Activated CD4-positive, alpha-beta memory T cell treated with anti-CD3 and anti-CD28 coated beads for 36 hours (primary cell): ENCODE measurements around the gene AJAP1. TPM values are rescaled to one million over a fixed set of nuclear protein-coding genes. Genes with fewer than 3 reads are reported as not detected.
"Not testable (repeated sequence)": the region's sequence is repeated elsewhere in the genome, so short reads cannot be mapped to it uniquely, and the experiment has no call there.

ENCODE experiments used
- CTCF ChIA-PET: fragments of 350-600 bp; sonication (Branson Sonifier 250); formaldehyde crosslinking; loops from one replicate; lab custom pipeline; 2021; ENCODE audit warnings: antibody characterized with exemption, inconsistent platforms; lab: Charles Lee
- POLR2A ChIA-PET: fragments of 350-600 bp; sonication (Branson Sonifier 250); formaldehyde crosslinking; loops from one replicate; lab custom pipeline; 2021; ENCODE audit warnings: antibody characterized with exemption; lab: Charles Lee
- DNase-seq: peaks from one replicate; pipeline ENCODE4 v3.0.0-alpha.2; 2020
- H3K27ac Mint-ChIP-seq: one replicate; pipeline ENCODE4 v1.8.0; 2021; ENCODE audit warnings: mixed read lengths
- H3K27me3 Mint-ChIP-seq: one replicate; pipeline ENCODE4 v1.8.0; 2021; ENCODE audit warnings: mixed read lengths
- H3K36me3 Mint-ChIP-seq: one replicate; pipeline ENCODE4 v1.8.0; 2021; ENCODE audit warnings: mixed read lengths
- H3K4me1 Mint-ChIP-seq: one replicate; pipeline ENCODE4 v1.8.0; 2021; ENCODE audit warnings: low read depth, mixed read lengths
- H3K4me3 Mint-ChIP-seq: one replicate; pipeline ENCODE4 v1.8.0; 2021; ENCODE audit warnings: mild to moderate bottlenecking, mixed read lengths
- H3K9me3 Mint-ChIP-seq: one replicate; pipeline ENCODE4 v1.8.0; 2021; ENCODE audit warnings: mixed read lengths
- intact Hi-C: fragments of 100-400 bp; cut with micrococcal nuclease; formaldehyde crosslinking; loops from one replicate; pipeline ENCODE4 v1.15.1; 2023
- total RNA-seq, 2 experiments: library from RNA; stranded (reverse); gene quantifications; one replicate each; pipeline ENCODE4 v1.2.3, GENCODE V29; 2021

Gene AJAP1
- total RNA-seq, 2 experiments from 2014 or later: not detected

DNA sequence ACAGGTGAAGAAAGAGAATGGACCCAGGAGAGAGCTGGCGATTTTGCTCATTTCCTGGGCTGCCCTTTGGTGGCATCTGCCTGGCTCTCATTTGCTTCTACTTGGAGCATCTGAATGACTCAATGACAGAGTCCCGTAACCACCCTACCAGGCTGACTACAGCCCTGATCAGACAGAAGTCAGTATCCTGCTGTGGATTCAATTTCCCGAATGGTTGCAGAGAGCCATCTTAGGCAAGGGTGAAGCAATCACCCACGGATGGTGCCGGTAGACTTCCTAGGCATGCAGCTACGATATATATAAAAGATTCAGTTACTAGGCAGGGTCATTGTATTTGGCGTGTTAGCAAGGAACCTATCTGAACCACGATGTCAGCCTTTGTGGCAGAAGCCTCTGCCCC, 10.2 kb downstream of the AJAP1 start:
- H3K4me1 Mint-ChIP-seq: no peaks in the 10 kb centered on the region
- peaks cover 25% of the 10 kb centered on the region for H3K27me3 Mint-ChIP-seq
- H3K9me3 Mint-ChIP-seq: no peaks in the 10 kb centered on the region
- no peak overlapping the region for H3K4me3 Mint-ChIP-seq
- H3K36me3 Mint-ChIP-seq: no peaks in the 10 kb centered on the region
- POLR2A ChIA-PET: no interaction called here
- intact Hi-C loops: no loop called here
- CTCF ChIA-PET: no interaction called here
- no peak overlapping the region for H3K27ac Mint-ChIP-seq
- DNase-seq: no peak

DNA sequence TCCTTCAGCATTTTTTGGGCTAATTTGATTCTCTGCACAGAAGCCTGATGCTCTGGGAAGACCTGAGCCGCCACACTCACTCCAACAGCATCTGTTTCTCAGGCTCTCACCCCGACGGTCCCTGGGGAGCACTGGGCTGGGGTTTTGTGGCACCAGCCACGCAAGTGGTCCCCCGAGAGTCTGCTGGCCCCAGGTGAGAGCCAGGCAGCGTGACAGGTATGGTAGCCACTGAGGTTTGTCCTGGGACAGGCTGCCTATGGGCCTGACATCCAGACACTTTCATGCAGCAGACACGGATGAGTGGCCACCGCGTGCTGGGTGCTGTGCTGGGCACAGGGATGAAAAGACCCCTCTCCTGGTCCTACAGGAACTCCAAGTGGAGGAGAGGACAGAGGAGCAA, 11.0 kb downstream of the AJAP1 start:
- Mint-ChIP-seq H3K27ac (no peak overlapping the region), H3K4me3 (no peak overlapping the region), H3K4me1 (no peaks in the 10 kb centered on the region), H3K27me3 (peaks cover 18% of the 10 kb centered on the region), H3K9me3 (no peaks in the 10 kb centered on the region), H3K36me3 (no peaks in the 10 kb centered on the region)
- ChIA-PET CTCF (no interaction called here), POLR2A (no interaction called here)
- DNase-seq: no peak
- intact Hi-C loops: no loop called here

DNA sequence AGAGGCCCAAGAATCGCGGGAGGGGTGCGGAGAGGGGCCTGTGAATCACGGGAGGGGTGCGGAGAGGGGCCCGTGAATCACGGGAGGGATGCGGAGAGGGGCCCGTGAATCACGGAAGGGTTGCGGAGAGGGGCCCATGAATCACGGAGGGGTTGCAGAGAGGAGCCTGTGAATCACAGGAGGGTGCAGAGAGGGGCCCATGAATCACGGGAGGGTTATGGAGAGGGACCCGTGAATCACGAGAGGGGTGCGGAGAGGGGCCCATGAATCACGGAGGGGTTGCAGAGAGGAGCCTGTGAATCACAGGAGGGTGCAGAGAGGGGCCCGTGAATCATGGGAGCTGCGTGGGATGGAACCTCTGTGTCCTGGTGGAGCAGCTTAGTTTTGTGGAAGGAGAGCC, 12.3 kb downstream of the AJAP1 start:
- DNase-seq, H3K27me3 Mint-ChIP-seq, H3K27ac Mint-ChIP-seq, H3K4me3 Mint-ChIP-seq, CTCF ChIA-PET, H3K4me1 Mint-ChIP-seq, H3K36me3 Mint-ChIP-seq, intact Hi-C loops, H3K9me3 Mint-ChIP-seq, POLR2A ChIA-PET: not testable (repeated sequence)

DNA sequence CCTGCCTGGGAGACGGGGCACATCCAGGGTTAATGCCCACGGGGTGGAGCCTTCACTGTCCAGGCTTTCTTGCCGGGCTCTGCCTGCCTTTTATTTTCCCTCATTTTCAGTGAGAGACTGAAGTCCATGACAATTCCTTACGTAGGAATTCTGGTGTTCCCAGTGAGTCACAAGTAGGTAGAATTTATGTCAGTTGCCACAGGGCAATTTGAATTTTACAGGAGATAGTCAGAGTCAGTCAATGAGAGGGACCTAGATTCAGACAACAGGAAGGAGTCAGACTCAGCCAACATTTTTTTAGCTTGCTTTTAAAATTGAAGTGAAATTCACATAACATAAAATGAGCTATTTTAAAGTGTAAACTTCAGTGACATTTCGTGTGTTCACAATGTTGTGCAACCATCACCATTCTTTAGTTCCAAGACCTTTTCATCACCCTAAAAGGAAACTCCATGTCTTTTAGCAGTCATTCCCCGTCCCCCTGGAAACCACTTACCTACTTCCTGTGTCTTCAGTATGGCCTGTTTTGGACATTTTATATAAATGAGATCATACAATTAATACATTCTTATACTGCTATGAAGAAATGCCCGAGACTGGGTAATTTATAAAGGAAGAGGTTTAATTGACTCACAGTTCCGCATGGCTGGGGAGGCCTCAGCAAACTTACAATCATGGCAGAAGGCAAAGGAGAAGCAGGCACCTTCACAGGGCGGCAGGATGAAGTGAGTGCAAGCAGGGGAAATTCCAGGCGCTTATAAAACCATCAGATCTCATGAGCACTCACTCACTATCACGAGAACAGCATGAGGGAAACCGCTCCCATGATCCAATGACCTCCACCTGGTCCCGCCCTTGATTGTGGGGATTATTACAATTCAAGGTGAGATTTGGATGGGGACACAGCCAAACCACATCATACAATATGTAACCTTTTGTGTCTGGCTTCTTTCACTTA, 14.6 kb downstream of the AJAP1 start:
- Mint-ChIP-seq H3K4me3 (no peak overlapping the region), H3K27ac (no peak overlapping the region), H3K36me3 (no peaks in the 10 kb centered on the region), H3K27me3 (peaks cover 8% of the 10 kb centered on the region), H3K4me1 (no peaks in the 10 kb centered on the region), H3K9me3 (no peaks in the 10 kb centered on the region)
- DNase-seq: no peak
- intact Hi-C loops: no loop called here
- CTCF ChIA-PET: no interaction called here
- POLR2A ChIA-PET: no interaction called here

DNA sequence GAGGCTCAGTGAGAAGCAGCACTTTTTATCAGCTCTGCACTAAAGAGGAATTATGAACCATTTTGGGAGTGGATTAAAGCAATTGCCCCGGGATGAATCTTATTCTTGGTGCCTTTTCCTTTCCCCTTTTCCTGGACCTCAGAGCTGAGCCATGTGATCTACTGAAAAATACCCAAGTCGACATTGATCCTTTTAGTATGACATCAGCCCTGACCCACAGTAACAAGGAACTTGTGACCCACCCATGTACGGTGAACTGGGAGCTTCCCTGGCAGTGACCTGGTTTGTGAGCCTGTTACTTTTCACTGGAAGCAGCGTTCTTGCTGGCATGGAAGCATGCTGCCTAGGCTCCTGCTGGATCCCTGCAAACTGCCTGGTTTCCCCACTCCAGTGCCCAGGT, 15.9 kb downstream of the AJAP1 start:
- Mint-ChIP-seq H3K9me3 (no peaks in the 10 kb centered on the region), H3K27me3 (peaks cover 5% of the 10 kb centered on the region), H3K4me3 (no peak overlapping the region), H3K36me3 (no peaks in the 10 kb centered on the region), H3K4me1 (no peaks in the 10 kb centered on the region), H3K27ac (no peak overlapping the region)
- no peak for DNase-seq
- ChIA-PET CTCF (no interaction called here), POLR2A (no interaction called here)
- intact Hi-C loops: no loop called here

DNA sequence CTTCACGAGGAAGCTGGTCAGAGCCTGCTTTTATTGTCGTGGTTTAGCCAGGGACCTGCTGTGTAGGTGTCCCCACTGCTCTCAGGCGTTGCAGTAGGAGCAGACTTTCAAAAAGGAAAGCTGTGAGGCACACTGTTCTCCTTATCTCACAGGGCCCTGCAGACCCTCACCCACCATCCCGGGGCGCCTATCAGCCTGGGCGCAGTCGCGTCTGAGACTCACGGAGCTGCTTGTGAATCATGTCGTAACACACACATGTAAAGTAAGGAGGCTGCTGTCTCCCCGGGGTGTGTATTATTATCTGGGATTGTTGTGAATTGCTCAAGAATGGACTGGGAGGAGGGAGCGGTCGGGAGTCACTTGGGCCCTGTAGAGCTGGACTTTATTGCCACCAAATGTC, 17.4 kb downstream of the AJAP1 start:
- Mint-ChIP-seq H3K27me3 (peaks cover 2% of the 10 kb centered on the region), H3K9me3 (no peaks in the 10 kb centered on the region), H3K36me3 (no peaks in the 10 kb centered on the region), H3K4me1 (no peaks in the 10 kb centered on the region), H3K4me3 (no peak overlapping the region), H3K27ac (no peak overlapping the region)
- DNase-seq: no peak
- intact Hi-C loops: no loop called here
- ChIA-PET CTCF (no interaction called here), POLR2A (no interaction called here)

DNA sequence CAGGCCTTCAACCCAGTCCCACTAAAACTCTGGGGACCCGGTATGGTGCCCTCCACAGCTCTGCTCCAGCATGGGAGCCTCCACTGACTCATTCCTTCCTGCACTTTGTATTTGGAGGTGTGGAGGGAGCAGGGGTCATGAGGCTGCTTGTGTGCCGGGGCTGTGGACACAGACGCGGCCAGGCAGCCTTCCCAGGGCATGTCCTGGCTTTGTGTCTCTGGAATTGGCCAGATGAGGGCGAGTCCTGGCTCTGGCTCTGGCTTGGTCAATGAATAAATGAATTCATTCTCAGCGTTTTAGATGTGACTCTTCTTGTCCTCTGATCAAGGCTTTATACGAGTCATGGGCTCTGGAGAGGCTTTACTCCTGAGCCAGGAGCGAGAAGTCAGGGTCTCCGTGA, 19.1 kb downstream of the AJAP1 start:
- H3K9me3 Mint-ChIP-seq: peaks cover 3% of the 10 kb centered on the region
- ChIA-PET POLR2A (no interaction called here), CTCF (no interaction called here)
- intact Hi-C loops: no loop called here
- DNase-seq: no peak
- H3K4me1 Mint-ChIP-seq: no peaks in the 10 kb centered on the region
- no peaks in the 10 kb centered on the region for H3K36me3 Mint-ChIP-seq
- H3K4me3 Mint-ChIP-seq: no peak overlapping the region
- H3K27ac Mint-ChIP-seq: no peak overlapping the region
- H3K27me3 Mint-ChIP-seq: no peaks in the 10 kb centered on the region

DNA sequence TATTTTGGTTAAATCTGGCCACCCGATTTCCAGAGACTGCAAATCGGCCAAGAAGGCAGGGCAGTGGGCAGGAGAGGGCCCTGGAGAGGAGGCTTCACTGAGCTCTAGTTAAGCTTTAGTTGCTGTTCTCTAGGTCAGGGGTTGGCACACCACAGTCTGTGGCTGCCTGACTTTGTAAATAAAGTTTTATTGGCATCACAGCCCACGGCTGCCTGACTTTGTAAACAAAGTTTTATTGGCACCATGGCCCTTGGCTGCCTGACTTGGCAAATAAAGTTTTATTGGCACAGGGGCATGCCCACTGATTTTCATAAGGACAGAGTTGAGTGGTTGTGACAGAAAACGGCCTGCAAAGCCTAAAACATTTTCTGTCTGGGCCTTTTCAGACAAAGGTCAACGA, 19.7 kb downstream of the AJAP1 start:
- H3K27me3 Mint-ChIP-seq: no peaks in the 10 kb centered on the region
- H3K27ac Mint-ChIP-seq: no peak overlapping the region
- intact Hi-C loops: no loop called here
- no peak for DNase-seq
- peaks cover 7% of the 10 kb centered on the region for H3K9me3 Mint-ChIP-seq
- no peaks in the 10 kb centered on the region for H3K36me3 Mint-ChIP-seq
- H3K4me3 Mint-ChIP-seq: no peak overlapping the region
- ChIA-PET CTCF (no interaction called here), POLR2A (no interaction called here)
- H3K4me1 Mint-ChIP-seq: no peaks in the 10 kb centered on the region

DNA sequence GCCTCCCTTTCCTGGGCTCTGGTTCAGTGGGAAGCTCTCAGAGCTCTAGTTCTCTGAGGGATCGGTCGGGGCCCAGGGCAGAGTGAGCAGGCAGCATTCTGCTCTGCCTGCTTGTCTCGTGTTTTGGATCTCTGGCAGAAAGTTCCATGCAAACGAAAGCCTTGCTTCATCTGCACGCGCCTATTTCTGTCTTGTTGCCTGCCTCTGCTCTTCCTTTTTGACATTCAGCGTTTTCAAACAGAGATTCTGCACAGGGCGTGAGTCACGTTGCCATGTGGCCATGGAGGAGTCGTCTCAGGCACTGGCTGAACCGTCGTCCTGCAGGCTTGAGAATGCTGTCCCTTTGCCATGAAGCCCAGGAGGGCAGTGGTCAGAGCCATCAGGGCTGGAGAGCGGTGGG, 20.3 kb downstream of the AJAP1 start:
- ChIA-PET POLR2A (no interaction called here), CTCF (no interaction called here)
- Mint-ChIP-seq H3K36me3 (no peaks in the 10 kb centered on the region), H3K9me3 (peaks cover 10% of the 10 kb centered on the region), H3K27ac (no peak overlapping the region), H3K4me3 (no peak overlapping the region), H3K27me3 (no peaks in the 10 kb centered on the region), H3K4me1 (no peaks in the 10 kb centered on the region)
- DNase-seq: no peak
- intact Hi-C loops: no loop called here

DNA sequence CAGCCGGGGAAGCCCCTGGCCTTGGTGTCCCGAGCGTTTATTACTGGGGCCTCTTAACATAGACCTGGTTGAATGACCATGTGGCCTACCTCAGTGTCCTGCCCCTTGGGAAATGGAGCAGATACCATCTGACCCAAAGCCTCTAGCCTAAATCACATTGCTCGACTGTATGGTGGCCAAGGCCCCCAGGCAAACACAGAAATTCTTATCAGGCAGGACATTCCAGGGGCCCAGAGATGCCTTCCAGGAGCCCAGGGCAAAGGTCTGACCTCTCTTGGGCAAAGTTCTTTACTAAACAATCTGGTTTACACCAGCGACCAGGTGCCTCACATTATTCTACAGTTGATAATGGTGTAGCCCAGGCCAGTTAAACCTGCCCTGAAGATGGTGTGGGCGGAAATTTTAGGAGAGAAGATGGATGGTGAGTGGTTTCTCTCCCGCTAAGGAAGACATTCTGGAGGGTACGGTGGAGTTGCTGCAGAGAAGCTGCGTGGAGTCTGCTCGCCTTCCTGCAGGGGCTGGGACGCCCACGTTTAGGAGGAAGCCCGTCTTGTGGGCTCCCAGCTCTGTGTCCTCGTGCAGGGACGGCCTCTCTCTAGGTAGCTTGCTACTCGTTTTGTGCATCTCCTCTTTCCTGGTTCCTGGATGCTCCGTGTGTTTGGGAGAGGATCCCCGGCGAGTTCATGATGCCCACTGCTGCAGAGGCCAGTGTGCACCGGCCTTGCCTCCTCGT, 21.2 kb downstream of the AJAP1 start:
- H3K4me1 Mint-ChIP-seq: no peaks in the 10 kb centered on the region

DNA sequence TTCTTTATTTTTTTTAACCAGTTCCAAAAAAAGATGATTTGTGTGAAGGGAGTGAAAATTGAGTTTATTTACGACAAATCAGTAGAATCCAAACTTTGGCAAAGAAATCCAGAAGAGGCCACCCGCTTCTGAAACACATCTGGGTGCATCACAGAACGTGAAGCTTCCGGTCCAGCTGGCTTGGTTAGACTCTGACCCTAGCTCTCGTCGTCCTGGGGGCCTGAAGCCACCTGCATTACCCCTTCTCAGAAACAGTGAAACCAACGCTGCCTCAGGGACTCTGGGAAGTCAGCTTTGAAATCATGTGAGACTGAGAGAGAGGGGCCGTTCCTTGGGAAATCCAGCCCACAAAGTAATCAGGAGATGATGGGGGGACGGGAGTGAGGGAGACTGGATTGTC, 21.8 kb downstream of the AJAP1 start:
- H3K4me1 Mint-ChIP-seq: no peaks in the 10 kb centered on the region
- peaks cover 20% of the 10 kb centered on the region for H3K9me3 Mint-ChIP-seq
- no peaks in the 10 kb centered on the region for H3K27me3 Mint-ChIP-seq
- H3K36me3 Mint-ChIP-seq: no peaks in the 10 kb centered on the region
- DNase-seq: no peak
- no peak overlapping the region for H3K27ac Mint-ChIP-seq
- CTCF ChIA-PET: no interaction called here
- POLR2A ChIA-PET: no interaction called here
- H3K4me3 Mint-ChIP-seq: no peak overlapping the region
- intact Hi-C loops: no loop called here

More for the DNA sequence above, 21.2 kb downstream of the AJAP1 start:
- intact Hi-C loops: no loop called here
- CTCF ChIA-PET: no interaction called here
- no peak for DNase-seq
- POLR2A ChIA-PET: no interaction called here
- H3K36me3 Mint-ChIP-seq: no peaks in the 10 kb centered on the region
- H3K27me3 Mint-ChIP-seq: no peaks in the 10 kb centered on the region
- no peak overlapping the region for H3K4me3 Mint-ChIP-seq
- no peak overlapping the region for H3K27ac Mint-ChIP-seq
- peaks cover 18% of the 10 kb centered on the region for H3K9me3 Mint-ChIP-seq

DNA sequence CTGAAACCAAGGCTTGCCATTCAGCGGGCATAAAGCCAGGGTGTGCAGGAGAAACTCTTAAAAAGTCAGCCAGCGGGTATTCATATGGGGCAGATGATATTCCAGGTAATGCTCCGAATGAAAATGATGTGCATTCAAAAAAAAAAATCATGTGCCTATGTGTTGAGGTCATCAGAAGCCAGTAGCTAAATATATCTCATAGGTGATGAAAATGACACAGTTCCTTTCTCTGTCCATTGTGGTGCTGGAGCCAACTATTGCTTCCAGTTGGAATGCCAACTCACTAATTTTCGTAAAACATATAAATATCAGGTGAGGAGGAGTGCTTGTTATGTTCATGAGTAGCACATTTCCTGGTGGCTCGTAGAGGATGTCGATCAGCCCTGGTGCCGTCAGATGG, 23.2 kb downstream of the AJAP1 start:
- peaks cover 20% of the 10 kb centered on the region for H3K9me3 Mint-ChIP-seq
- POLR2A ChIA-PET: no interaction called here

More for the DNA sequence above, 23.2 kb downstream of the AJAP1 start:
- Mint-ChIP-seq H3K36me3 (no peaks in the 10 kb centered on the region), H3K27me3 (no peaks in the 10 kb centered on the region), H3K4me3 (no peak overlapping the region), H3K4me1 (no peaks in the 10 kb centered on the region), H3K27ac (no peak overlapping the region)
- DNase-seq: no peak
- intact Hi-C loops: no loop called here
- CTCF ChIA-PET: no interaction called here
